HG02759 (cell line): ENCODE data around the gene CAGE1.
"Not testable (repeated sequence)": the region's sequence is repeated elsewhere in the genome, so short reads cannot be mapped to it uniquely, and the experiment has no call there.

Experiments
- ATAC-seq: cut with Tn5 transposase; IDR thresholded peaks from one replicate; pipeline ENCODE4 v1.9.1; 2021; ENCODE audit warnings: mild to moderate bottlenecking, moderate library complexity; ENCODE audit not compliant: unreplicated experiment

Gene CAGE1

DNA sequence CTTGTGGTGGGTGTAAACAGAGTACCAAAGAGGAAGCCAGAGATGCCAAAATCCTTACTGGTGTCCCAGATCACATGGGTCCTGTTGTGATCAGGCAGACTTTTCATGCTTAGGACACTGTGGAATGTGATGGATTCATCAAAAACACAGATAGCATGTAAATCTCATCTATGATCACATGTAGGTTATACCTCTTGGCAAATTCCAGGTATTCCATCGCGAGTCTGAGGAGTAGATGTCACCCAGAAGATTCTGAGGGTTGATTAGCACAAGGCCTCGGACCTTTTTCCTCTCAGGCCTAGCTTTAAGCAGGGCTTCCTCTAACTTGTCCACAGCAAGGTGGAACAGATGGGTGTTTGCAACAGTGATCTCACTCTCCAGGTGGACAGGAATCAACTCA, 48.3 kb downstream of the CAGE1 start:
- ATAC-seq = no peak

DNA sequence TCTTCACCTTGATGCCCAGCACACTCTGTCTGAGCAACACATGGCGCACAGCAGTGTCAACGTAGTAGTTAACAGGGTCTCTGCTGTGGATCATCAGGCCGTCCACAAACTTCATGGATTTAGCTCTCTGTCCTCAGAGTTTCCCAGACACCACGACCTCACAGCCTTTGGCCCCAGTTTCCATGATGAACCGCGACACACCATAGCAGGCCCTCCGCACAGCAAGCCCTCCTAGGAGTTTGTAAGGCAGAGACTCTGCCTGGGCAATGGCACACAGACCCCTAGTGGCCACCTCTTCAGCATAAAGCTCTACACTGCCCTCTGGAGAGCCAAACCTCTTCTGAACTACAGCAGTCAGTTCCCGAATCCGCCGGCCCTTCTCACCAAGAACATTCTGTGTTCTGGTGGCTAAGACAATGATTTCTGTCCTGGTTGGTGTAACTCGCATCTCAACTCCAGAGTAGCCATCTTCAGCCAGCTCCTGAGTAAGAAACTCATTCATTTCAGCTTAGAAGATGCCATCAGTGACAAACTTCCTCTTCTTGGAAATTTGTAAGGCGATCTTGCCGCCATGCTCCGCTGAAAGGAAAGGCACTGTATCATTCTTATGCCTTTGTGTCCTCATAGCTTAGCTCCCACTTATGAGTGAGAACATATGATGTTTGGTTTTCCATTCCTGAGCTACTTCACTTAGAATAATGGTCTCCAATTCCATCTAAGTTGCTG, 50.4 kb downstream of the CAGE1 start:
- ATAC-seq = peak; percentile 40

DNA sequence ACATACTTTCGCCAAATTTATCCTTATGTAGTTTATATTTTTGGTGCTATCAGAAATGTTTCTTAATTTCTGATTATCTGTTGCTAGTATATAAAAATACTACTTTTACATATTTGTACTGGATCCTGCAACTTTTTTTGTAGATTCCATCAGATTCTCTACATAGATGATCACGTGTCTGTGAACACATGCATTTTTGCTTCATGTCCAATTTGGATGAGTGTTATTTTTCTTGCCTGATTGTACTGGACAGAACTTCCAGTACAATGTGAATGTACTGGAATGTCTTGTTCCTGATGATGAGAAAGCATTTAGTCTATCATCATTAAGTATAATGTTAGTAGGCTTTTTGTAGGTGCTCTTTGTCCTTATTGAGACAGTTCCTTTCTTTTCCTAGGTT, 51.5 kb downstream of the CAGE1 start:
- no peak for ATAC-seq

DNA sequence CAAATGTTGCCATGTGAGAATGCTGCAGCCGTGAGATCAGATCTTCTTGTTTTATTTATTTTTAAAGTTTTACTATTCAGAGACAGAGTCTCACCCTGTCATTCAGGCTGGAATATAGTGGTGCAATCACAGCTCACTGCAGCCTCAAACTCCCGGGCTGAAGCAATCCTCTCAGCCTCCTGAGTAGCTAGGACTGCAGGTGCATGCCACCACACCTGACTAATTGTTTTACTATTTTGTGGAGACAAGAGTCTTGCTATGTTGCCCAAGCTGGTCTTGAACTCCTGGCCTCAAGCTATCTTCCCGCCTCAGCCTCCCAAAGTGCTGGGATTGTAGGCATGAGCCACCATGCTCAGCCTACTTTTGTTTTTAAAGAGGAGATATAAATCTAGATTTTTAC, 54.0 kb downstream of the CAGE1 start:
- ATAC-seq = no peak

DNA sequence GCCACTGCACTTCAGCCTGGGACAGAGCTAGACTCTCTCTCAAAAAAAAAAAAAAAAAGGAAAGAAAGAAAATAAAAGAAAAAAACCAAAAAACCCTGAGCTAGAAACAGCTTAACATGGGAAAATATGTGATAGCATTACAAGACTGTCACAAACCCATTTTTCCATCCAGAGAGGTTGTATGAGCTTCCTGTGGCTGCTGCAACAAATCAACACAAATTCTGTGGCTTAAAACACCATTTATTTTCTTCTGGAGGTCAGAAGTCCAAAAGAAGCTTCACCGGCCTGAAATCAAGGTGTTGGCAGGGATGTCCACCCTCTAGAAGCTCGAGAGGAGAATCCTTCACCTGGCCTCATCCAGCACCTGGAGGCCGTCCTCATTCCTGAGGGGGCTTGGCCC, 54.9 kb downstream of the CAGE1 start:
- no peak for ATAC-seq

DNA sequence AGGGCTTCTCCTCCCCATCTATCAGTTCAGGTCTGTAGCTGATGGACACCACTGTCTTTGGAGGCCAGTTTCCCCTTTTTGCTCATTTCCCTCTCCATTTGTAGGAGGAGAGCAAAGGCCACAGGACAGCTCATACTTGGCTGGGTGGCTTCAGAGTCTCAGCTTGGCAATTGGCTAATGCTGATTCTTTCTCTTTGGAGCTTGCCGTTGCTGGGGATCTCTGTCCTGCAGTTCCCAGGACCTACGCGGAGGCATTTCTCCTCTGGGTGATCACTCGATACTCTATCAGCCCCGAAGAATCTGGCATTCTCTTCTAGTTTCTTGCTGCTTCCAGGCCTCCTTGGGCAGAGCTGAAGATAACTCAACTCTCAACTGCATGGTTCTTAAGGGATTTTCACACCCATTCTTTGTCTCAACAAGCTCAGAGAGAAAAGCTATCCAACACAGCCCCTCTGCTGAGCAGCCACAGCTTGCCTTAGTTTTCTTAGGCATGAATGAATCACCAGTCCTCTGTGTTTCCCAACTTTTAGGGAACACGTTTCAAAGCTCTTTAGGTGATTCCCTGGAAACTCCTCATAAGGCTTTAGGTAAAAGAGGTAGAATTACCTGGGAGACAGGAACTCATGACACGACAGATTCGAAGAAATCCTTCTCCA, 57.3 kb downstream of the CAGE1 start:
- ATAC-seq = no peak

DNA sequence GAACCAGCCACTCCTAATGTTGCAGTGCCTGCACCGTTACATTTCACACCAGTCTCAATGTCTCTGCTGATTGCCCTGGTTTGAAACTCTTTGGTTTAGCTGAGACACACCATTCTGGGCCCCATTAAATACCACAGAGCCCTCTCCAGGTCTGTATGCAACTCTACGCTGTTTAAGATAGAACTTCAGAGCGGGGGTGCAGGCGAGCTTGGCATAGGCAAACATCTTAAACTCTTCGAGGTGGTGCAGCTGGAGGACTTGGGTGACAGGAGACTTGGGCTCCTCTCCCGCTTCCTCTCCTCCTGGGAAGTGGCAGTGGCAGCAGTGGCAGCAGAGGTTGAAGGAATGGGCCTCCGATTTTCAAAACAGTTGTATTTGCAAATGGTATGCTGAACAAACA, 58.1 kb downstream of the CAGE1 start:
- no peak for ATAC-seq

DNA sequence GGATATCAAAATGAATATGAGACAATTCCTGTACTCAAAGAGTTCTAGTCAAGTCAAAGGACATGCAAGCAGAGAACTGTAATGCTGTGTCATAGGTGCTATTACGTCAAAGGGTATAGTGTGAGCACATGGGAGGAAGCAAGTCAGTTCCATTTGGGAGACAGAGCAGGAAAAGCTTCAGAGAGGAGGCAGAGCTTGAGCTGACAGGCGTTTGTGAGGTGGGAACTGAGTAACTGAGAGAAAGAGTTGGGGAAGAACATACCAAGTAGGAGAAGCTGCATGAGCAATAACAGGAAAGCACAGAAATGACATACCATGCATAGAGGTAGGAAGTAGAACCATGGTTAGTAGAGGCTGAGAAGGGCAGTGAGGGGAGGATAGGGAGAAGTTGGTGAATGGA, 61.3 kb downstream of the CAGE1 start:
- no peak for ATAC-seq

DNA sequence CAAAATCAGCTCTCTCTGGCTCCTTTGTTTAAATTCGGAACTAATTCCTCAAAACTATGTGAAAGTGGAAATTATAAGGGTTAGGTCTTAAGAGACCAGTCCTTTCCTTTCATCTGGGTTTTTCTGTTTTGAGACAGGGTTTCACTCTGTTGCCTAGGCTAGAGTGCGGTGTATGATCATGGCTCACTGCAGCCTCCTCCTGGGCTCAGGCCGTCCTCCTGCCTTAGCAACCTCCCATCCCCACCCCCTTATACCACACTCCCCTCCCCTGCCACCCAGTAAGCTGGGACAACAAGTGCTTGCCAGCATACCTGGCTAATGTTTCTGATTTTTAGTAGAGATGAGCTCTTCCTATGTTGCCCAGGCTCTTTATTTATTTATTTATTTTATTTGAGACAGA, 63.8 kb downstream of the CAGE1 start:
- ATAC-seq = no peak

DNA sequence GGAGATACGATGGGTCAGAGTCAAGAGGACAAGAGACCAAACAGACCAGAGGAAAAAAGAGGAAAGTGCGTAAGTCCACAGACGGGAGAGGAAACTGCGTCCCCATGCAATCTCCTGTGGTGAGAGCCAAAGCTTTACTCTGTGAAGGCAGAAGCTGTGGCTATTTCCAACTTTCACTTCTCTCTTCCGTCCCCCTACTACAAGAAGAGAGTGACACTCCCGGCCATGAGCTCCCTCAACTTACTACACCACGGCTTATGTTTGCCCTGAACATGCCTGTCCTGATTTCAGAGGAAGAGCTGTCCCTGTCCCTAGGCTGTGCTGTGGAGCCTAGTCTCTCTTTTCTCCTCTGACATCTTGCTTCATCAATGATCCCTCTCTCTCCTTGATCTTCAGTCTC, 65.0 kb downstream of the CAGE1 start:
- peak; percentile 80 for ATAC-seq

DNA sequence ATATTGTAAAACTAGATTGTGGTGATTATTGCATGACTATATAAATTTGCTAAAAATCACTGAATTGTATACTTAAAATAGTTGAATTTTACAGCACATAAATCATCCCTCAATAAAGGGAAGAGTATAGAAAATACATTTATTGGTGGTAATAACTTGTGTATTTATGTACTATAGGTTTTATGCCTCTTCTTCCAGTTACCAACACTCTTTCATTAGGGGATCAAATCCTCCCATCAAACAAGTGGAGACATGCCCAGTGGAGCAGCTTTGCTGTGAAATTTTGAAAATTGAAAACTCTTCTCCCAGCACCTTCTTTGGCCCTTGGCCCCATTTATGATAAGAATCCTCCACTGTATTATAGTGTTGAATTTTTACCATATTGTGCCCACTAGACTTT, 66.5 kb downstream of the CAGE1 start:
- ATAC-seq = no peak

DNA sequence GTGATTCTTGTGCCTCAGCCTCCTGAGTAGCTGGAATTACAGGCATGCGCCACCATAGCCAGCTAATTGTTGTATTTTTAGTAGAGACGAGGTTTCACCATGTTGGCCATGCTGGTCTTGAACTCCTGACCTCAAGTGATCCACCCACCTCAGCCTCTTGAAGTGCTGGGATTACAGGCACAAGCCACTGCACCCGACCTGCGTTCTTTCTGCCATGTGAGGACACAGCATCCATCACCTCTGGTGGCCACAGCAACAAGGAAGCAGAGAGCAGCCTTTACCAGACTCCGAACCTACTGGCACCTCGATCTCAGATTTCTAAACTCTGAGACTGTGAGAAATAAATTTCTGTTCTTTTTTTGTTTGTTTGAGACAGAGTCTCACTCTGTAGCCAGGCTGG, 67.7 kb downstream of the CAGE1 start:
- ATAC-seq = not testable (repeated sequence)

DNA sequence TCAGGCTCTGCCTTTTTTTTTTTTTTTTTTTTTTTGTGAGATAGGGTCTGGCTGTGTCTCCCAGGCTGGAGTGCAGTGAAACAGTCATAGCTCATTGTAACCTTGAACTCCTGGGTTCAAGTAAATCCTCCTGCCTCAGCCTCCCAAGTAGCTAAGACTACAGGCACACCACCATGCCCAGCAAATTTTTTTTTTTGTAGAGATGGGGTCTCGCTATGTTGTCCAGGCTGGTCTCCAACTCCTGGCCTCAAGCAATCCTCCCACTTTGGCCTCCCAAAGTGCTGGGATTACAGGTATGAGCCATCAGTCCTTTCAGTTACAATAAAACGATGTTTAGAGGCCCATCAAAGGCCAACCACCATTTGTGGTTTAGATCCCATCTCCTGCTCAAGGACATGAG, 70.1 kb downstream of the CAGE1 start:
- ATAC-seq = not testable (repeated sequence)

DNA sequence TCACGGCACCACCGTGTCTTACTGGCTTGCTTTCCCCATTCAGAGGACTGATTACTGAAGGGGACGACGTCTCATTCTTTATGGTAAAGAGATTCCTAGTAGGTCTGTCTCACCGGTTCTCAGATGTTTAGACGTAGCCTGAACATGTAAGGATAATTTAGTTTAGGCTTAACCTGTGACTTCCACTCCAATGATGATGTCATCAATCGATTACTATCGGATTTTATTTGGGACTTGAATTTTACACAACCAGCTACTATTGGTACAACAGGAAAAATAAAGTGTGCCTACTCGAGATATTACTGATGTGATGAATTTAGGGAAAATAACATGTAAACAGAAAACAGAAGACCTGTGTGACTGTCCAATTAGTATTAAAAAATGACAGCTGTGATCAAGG, 72.0 kb downstream of the CAGE1 start:
- no peak for ATAC-seq

DNA sequence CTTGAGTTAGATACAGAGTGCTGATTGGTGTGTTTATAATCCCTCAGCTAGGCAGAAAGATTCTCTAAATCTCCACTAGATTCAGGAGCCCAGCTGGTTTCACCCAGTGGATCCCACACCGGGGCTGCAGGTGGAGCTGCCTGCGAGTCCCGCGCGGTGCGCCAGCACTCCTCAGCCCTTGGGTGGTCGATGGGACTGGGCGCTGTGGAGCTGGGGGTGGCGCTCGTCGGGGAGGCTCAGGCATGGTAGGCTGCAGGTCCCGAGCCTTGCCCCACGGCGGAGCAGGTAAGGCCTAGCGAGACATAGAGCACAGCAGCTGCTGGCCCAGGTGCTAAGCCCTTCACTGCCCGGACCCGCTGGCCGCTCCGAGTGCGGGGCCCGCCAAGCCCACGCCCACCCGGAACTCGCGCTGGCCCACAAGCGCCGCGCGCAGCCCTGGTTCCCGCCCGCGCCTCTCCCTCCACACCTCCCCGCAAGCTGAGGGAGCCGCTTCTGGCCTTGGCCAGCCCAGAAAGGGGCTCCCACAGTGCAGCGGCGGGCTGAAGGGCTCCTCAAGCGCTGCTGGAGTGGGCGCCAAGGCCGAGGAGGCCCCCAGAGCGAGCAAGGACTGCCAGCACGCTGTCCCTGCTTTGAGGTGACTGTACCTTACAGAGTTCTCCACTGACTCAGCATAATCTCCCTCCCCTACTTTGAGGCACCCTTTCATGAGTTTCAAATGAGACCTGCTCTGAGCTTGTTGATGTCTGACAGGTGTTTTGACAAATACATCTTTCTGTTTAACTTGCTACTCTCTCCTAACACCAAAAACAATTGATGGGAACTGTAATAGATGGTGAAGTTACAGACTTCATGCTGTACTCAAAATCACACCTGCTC, 72.6 kb downstream of the CAGE1 start:
- no peak for ATAC-seq

DNA sequence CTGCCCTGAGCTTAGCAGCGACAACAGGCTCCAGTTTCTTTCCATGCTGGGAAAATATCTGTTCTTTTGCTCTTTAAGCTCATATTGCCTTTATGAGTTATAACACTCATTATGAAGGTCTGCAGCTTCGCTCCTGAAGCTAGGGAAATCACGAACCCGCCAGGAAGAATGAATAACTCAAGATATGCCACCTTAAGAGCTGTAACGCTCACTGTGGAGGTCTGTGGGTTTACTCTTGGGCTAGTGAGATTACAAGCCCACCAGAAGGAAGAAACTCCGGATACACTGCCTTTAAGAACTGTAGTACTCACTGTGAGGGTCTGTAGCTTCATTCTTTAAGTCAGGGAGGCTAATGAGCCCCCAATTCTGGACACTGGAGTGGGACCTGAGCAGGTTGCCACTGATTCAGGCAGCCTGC, 73.6 kb downstream of the CAGE1 start:
- ATAC-seq = no peak

DNA sequence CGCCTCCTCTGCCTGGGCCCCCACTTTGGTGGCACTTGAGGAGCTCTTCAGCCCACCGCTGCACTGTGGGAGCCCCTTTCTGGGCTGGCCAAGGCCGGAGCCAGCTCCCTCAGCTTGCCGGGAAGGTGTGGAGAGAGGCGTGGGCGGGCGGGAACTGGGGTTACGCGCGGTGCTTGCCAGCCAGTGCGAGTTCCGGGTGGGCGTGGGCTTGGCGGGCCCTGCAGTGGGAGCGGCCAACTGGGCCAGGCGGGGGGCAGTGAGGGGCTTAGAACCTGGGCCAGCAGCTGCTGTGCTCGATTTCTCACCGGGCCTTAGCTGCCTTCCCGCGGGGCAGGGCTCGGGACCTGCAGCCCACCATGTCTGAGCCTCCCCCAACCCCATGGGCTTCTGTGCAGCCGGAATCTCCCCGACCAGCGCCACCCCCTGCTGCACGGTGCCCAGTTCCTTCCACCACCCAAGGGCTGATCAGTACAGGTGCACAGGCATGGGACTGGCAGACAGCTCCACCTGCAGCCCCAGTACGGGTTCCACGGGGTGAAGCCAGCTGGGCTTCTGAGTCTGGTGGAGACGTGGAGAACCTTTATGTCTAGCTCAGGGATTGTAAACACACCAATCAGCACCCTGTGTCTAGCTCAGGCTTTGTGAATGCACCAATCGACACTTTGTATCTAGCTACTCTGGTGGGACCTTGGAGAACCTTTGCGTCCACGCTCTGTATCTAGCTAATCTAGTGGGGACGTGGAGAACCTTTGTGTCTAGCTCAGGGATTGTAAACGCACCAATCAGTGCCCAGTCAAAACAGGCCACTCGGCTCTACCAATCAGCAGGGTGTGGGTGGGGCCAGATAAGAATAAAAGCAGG, 74.2 kb downstream of the CAGE1 start:
- not testable (repeated sequence) for ATAC-seq

DNA sequence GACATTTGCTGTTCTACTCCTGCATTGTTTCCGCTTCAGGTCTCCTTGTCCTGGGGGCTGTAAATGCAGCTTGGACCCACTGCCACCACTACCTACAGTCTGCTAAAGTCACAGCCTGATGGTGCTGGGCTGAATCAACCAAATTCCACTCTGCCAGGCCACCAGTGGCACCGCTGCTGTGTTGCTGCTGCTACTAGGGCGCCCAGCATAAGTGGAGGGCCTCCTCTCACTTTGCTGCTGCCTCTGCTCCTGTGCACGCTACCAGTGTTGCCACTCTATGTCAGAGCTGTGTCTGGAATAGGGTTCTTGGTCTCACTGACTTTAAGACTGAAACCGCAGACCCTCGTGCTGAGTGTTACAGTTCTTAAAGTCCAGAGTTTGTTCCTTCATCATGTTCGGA, 75.1 kb downstream of the CAGE1 start:
- ATAC-seq = no peak

DNA sequence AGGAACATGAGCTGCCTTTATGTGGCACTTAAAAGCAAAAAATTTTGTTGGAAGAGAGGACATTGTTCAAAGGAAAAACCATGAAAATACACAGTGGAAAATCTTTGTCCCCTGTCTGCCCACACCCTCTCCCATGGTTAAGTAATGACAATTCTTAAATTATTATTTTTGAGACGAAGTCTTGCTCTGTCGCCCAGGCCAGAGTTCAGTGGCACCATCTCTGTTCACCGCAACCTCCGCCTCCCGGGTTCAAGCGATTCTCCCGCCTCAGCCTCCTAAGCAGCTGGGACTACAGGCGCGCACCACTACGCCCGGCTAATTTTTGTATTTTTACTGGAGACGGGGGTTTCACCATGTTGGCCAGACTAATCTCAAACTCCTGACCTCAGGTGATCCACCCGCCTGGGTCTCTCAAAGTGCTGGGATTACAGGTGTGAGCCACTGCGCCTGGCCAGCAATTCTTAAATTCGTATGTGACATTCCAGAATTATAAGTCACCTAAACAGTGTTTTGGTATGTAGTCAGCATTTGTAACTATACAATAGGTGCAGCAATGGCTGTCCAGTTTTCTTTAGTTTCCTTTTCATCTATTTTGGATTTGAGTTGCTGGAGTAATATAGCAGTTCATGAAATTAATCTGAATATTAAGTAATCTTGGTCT, 75.9 kb downstream of the CAGE1 start:
- ATAC-seq = no peak
